ENCODE results near the gene PIP5KL1. TPM values are rescaled to one million over a fixed set of nuclear protein-coding genes. Genes with fewer than 3 reads are reported as not detected.

Gene PIP5KL1
- total and polyA plus RNA-seq, 2 of the 8 experiments (the other 6 are each of a cell fraction or from before 2014, with no cell fraction given): 13.4 to 15.4 TPM

DNA sequence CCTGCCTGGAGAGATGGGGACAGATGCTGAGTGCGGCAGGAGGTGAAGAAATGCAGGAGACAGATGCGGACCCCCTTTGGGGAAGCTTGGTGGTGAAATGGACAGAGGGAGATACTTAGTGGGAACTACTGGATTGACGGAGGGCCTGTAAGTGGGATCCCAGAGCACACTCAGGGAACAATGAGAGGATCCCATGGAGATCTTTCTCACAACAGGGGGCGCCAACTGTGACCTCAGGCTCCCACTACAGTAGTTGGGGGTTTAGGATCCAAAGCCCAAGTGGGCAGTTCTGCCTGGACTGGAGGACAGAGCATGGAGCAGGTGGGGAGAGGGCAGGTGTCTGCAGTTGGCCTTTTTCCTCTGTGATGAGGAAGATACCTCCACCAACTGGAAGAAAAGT is 3.7 kb upstream of the PIP5KL1 start (continued):
- TF ChIP-seq, protein P1, sequence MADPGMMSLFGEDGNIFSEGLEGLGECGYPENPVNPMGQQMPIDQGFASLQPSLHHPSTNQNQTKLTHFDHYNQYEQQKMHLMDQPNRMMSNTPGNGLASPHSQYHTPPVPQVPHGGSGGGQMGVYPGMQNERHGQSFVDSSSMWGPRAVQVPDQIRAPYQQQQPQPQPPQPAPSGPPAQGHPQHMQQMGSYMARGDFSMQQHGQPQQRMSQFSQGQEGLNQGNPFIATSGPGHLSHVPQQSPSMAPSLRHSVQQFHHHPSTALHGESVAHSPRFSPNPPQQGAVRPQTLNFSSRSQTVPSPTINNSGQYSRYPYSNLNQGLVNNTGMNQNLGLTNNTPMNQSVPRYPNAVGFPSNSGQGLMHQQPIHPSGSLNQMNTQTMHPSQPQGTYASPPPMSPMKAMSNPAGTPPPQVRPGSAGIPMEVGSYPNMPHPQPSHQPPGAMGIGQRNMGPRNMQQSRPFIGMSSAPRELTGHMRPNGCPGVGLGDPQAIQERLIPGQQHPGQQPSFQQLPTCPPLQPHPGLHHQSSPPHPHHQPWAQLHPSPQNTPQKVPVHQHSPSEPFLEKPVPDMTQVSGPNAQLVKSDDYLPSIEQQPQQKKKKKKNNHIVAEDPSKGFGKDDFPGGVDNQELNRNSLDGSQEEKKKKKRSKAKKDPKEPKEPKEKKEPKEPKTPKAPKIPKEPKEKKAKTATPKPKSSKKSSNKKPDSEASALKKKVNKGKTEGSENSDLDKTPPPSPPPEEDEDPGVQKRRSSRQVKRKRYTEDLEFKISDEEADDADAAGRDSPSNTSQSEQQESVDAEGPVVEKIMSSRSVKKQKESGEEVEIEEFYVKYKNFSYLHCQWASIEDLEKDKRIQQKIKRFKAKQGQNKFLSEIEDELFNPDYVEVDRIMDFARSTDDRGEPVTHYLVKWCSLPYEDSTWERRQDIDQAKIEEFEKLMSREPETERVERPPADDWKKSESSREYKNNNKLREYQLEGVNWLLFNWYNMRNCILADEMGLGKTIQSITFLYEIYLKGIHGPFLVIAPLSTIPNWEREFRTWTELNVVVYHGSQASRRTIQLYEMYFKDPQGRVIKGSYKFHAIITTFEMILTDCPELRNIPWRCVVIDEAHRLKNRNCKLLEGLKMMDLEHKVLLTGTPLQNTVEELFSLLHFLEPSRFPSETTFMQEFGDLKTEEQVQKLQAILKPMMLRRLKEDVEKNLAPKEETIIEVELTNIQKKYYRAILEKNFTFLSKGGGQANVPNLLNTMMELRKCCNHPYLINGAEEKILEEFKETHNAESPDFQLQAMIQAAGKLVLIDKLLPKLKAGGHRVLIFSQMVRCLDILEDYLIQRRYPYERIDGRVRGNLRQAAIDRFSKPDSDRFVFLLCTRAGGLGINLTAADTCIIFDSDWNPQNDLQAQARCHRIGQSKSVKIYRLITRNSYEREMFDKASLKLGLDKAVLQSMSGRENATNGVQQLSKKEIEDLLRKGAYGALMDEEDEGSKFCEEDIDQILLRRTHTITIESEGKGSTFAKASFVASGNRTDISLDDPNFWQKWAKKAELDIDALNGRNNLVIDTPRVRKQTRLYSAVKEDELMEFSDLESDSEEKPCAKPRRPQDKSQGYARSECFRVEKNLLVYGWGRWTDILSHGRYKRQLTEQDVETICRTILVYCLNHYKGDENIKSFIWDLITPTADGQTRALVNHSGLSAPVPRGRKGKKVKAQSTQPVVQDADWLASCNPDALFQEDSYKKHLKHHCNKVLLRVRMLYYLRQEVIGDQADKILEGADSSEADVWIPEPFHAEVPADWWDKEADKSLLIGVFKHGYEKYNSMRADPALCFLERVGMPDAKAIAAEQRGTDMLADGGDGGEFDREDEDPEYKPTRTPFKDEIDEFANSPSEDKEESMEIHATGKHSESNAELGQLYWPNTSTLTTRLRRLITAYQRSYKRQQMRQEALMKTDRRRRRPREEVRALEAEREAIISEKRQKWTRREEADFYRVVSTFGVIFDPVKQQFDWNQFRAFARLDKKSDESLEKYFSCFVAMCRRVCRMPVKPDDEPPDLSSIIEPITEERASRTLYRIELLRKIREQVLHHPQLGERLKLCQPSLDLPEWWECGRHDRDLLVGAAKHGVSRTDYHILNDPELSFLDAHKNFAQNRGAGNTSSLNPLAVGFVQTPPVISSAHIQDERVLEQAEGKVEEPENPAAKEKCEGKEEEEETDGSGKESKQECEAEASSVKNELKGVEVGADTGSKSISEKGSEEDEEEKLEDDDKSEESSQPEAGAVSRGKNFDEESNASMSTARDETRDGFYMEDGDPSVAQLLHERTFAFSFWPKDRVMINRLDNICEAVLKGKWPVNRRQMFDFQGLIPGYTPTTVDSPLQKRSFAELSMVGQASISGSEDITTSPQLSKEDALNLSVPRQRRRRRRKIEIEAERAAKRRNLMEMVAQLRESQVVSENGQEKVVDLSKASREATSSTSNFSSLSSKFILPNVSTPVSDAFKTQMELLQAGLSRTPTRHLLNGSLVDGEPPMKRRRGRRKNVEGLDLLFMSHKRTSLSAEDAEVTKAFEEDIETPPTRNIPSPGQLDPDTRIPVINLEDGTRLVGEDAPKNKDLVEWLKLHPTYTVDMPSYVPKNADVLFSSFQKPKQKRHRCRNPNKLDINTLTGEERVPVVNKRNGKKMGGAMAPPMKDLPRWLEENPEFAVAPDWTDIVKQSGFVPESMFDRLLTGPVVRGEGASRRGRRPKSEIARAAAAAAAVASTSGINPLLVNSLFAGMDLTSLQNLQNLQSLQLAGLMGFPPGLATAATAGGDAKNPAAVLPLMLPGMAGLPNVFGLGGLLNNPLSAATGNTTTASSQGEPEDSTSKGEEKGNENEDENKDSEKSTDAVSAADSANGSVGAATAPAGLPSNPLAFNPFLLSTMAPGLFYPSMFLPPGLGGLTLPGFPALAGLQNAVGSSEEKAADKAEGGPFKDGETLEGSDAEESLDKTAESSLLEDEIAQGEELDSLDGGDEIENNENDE (IDR thresholded peaks at IDR 0.05; ENCODE audit: insufficient replicate concordance, low read length): no peak
